ENCODE results near the gene ELK3. TPM values are rescaled to one million over a fixed set of nuclear protein-coding genes. Genes with fewer than 3 reads are reported as not detected.

ELK3 gene
- total and polyA plus RNA-seq, 2 of the 8 experiments (the other 6 are each of a cell fraction or from before 2014, with no cell fraction given): 3.5 to 14.3 TPM

DNA sequence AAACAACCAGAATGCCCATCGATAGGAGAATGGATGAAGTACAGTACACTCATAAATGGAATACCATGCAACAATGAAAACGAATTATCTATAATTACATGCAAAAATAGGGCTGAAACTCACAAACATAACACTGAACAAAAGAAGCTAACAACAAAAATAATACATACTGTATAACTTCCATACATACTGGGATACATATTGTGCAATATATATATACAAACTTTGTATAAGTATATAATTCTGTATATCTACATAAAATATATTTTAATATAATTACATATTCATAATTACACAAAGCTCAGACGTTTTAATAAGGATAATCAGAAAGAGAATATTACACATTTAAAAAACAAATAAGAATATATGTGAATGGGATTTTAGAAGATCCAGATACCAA is 115.9 kb downstream of the ELK3 start:
- Histone ChIP-seq H2BK120ac (replicated peaks; ENCODE audit: low read depth, low read length) (no peak overlapping the region), H3K36me3 (ENCODE audit: control insufficient read depth in 2 of 4, insufficient read depth in 4 of 4, low read length in 3 of 4) (peaks cover 0 to 11% (median 0%) of the 10 kb centered on the region in 4 experiments; a peak in 2 of 8 replicates), H3K27ac (ENCODE audit: low read depth, low read length) (no peak overlapping the region), H3K9ac (replicated peaks in 1 of 4; ENCODE audit: extremely low read depth in 1 of 4, low read depth in 3 of 4, low read length in 3 of 4) (no peak overlapping the region), H2AFZ (ENCODE audit: low read length) (no peak overlapping the region), H3K79me1 (ENCODE audit: low read depth, low read length) (no peaks in the 10 kb centered on the region), H3K23ac (ENCODE audit: insufficient read length) (no peak overlapping the region), H3K4me2 (ENCODE audit: insufficient read depth in 1 of 2, low read depth in 2 of 2, low read length in 2 of 2) (no peak overlapping the region), H2BK5ac (ENCODE audit: low read depth, low read length) (no peak overlapping the region), H3K27me3 (replicated peaks in 1 of 4; ENCODE audit: control insufficient read depth in 3 of 4, extremely low read depth in 1 of 4, insufficient read depth in 3 of 4, low read length in 3 of 4) (no peaks in the 10 kb centered on the region), H2BK12ac (ENCODE audit: low read depth, low read length) (no peak overlapping the region), H2BK20ac (ENCODE audit: low read length) (no peak overlapping the region), H3K79me2 (ENCODE audit: control insufficient read depth in 1 of 2, insufficient read depth in 2 of 2, low read length in 2 of 2) (no peaks in the 10 kb centered on the region), H4K91ac (replicated peaks; ENCODE audit: insufficient read length, low read length) (no peak overlapping the region), H3K23me2 (ENCODE audit: low read depth, low read length) (no peaks in the 10 kb centered on the region), H4K5ac (ENCODE audit: insufficient read length, low read depth, low read length) (no peak overlapping the region), H3K4me3 (ENCODE audit: extremely low read depth in 1 of 4, insufficient read depth in 2 of 4, low read depth in 3 of 4, low read length in 4 of 4) (no peak overlapping the region), H2BK15ac (ENCODE audit: low read length) (no peak overlapping the region), H3K9me3 (ENCODE audit: insufficient read depth in 2 of 2, low read depth in 1 of 2, low read length in 1 of 2) (no peaks in the 10 kb centered on the region), H2AK5ac (ENCODE audit: low read depth, low read length) (no peak overlapping the region), H3K56ac (replicated peaks; ENCODE audit: insufficient read length, low read depth, low read length) (no peak overlapping the region), H4K20me1 (replicated peaks in 1 of 2; ENCODE audit: control insufficient read depth in 1 of 2, insufficient read depth in 2 of 2, low read length in 2 of 2) (no peaks in the 10 kb centered on the region), H3K18ac (ENCODE audit: extremely low read depth, low read length) (no peak overlapping the region), H3K4ac (replicated peaks; ENCODE audit: insufficient read length, low read depth, low read length) (no peak overlapping the region), H3K4me1 (replicated peaks in 1 of 4; ENCODE audit: control insufficient read depth in 3 of 4, insufficient read depth in 4 of 4, low read length in 3 of 4) (no peaks in the 10 kb centered on the region; a peak in 1 of 7 replicates), H3K14ac (ENCODE audit: insufficient read length) (no peak overlapping the region), H4K8ac (ENCODE audit: extremely low read depth, insufficient read depth, low read length) (no peak overlapping the region)
- FAIRE-seq (no peak), DNase-seq (ENCODE audit: low read depth in 1 of 2, low spot score in 2 of 2) (no peak)
- ChIA-PET POLR2A (ENCODE audit: partially characterized antibody) (no interaction called here), CTCF (ENCODE audit: partially characterized antibody) (no interaction called here)
- WGBS, 2 experiments (ENCODE audit: extremely low coverage in 1 of 2, insufficient coverage in 1 of 2, insufficient read length in 1 of 2, insufficient replicate concordance in 2 of 2, low coverage in 1 of 2, low lambda C conversion rate in 2 of 2, missing lambda C conversion rate in 1 of 2): 90% methylated on average over 3 of the region's 3 CpGs; no CpG with 5 or more reads in 1 of the 2 experiments
- TF ChIP-seq CBX5 (IDR thresholded peaks at IDR 0.05; ENCODE audit: low read depth, low read length) (no peak), TCF12 (IDR thresholded peaks at IDR 0.05; ENCODE audit: low read depth, low read length) (no peak), SP1 (IDR thresholded peaks at IDR 0.05; ENCODE audit: low read depth, low read length) (no peak), EZH2 (IDR thresholded peaks at IDR 0.05; ENCODE audit: low read depth, low read length, severe bottlenecking) (no peak), ZNF274 (IDR thresholded peaks at IDR 0.05; ENCODE audit: borderline replicate concordance, extremely low read depth, low read length) (no peak), SIN3A (conservative IDR thresholded peaks at IDR 0.05 in 1 of 2, IDR thresholded peaks at IDR 0.05 in 1 of 2; ENCODE audit: low read depth in 1 of 2, low read length in 2 of 2) (no peak), GABPA (IDR thresholded peaks at IDR 0.05; ENCODE audit: borderline replicate concordance, insufficient read depth, low read length) (no peak), CHD1 (IDR thresholded peaks at IDR 0.05; ENCODE audit: low read depth, low read length) (no peak), CEBPB (IDR thresholded peaks at IDR 0.05; ENCODE audit: low read depth, low read length) (no peak), TAF1 (IDR thresholded peaks at IDR 0.05; ENCODE audit: low read depth, low read length) (no peak), SP2 (IDR thresholded peaks at IDR 0.05; ENCODE audit: low read length) (no peak), KDM5A (IDR thresholded peaks at IDR 0.05; ENCODE audit: low read length) (no peak), JUND (IDR thresholded peaks at IDR 0.05; ENCODE audit: low read length) (no peak), POLR2A (IDR thresholded peaks at IDR 0.05; ENCODE audit: control extremely low read depth in 1 of 2, low read depth in 2 of 2, low read length in 2 of 2) (no peak), SP4 (IDR thresholded peaks at IDR 0.05; ENCODE audit: low read length) (no peak), MAX (IDR thresholded peaks at IDR 0.05) (no peak)
